ENCODE measurements around the gene CHURC1. TPM values are rescaled to one million over a fixed set of nuclear protein-coding genes. Genes with fewer than 3 reads are reported as not detected.

CHURC1 gene
- polyA plus RNA-seq, 1 of the 3 experiments (the other 2 are of a cell fraction): 66.8 TPM

GRCh38 chr14:64938972-64939816 is 24.9 kb downstream of the CHURC1 start:
- H3K79me2 ChIP-seq (ENCODE audit: insufficient read depth): no peaks in the 10 kb centered on the region
- H3K9me2 ChIP-seq: no peaks in the 10 kb centered on the region
- H3F3A ChIP-seq (replicated peaks; ENCODE audit: insufficient read depth): peaks cover 11% of the 10 kb centered on the region
- no peak overlapping the region for H2AFZ ChIP-seq (ENCODE audit: low read depth)
- H3K27ac ChIP-seq (ENCODE audit: low read depth in 2 of 2, low read length in 1 of 2): no peak overlapping the region
- 94% methylated on average over 17 of the region's 17 CpGs for WGBS (ENCODE audit: low lambda C conversion rate)
- DNase-seq: no peak
- H3K9me3 ChIP-seq: no peaks in the 10 kb centered on the region
- H3K4me3 ChIP-seq (ENCODE audit: low read depth in 2 of 2, low read length in 1 of 2): no peak overlapping the region
- POLR2A ChIA-PET: no interaction called here
- no peaks in the 10 kb centered on the region for H3K27me3 ChIP-seq (ENCODE audit: insufficient read depth)
- CTCF ChIA-PET: no interaction called here
- H3K36me3 ChIP-seq (replicated peaks in 1 of 2; ENCODE audit: control insufficient read depth in 1 of 2, insufficient read depth in 2 of 2, low read length in 1 of 2): peaks cover 2 to 24% of the 10 kb centered on the region in 2 experiments
- H3K9ac ChIP-seq: no peak overlapping the region
- no peaks in the 10 kb centered on the region; the same call in 1 of the 2 replicates for H4K20me1 ChIP-seq (ENCODE audit: insufficient read depth)
- TF ChIP-seq EP300 (IDR thresholded peaks at IDR 0.05; ENCODE audit: borderline replicate concordance in 1 of 2, low read depth in 1 of 2, low read length in 1 of 2) (no peak), RAD21 (IDR thresholded peaks at IDR 0.05; ENCODE audit: low read length) (no peak)
- H3K4me2 ChIP-seq: no peak overlapping the region
- no peaks in the 10 kb centered on the region; a peak in 2 of 4 replicates for H3K4me1 ChIP-seq (ENCODE audit: control insufficient read depth in 1 of 2, insufficient read depth in 2 of 2, low read depth in 1 of 2, low read length in 1 of 2)

DNA sequence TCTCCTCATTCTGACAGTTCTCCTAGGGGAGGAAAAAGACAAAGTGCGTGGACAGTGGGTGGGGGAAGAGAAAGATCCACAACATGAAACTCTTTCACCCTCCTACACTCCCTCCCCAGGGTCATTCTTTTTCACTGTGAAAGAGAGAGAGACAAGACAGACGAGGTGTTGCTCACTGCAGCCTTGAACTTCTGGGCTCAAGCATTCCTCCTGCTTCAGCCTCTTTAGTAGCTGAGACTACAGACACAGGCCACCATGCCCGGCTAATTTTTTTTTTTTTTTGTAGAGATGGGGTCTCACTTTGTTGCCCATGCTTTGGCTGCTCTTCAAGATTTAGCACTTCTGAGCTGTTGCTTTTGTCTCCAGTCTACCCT is 25.5 kb downstream of the CHURC1 start:
- WGBS (ENCODE audit: low lambda C conversion rate): 97% methylated on average over 3 of the region's 3 CpGs
- TF ChIP-seq TEAD4 (IDR thresholded peaks at IDR 0.05; ENCODE audit: borderline replicate concordance, insufficient read depth) (no peak), NFIC (IDR thresholded peaks at IDR 0.05; ENCODE audit: borderline replicate concordance) (no peak), EZH2phosphoT487 (IDR thresholded peaks at IDR 0.05; ENCODE audit: borderline replicate concordance, low read depth) (no peak), IRF3 (IDR thresholded peaks at IDR 0.05; ENCODE audit: low read depth, low read length) (no peak), MEF2A (IDR thresholded peaks at IDR 0.05; ENCODE audit: borderline replicate concordance, low read depth) (no peak), GATA2 (CRISPR knock-in tag; IDR thresholded peaks at IDR 0.05) (no peak), ZBTB33 (IDR thresholded peaks at IDR 0.05; ENCODE audit: borderline replicate concordance, low read depth) (no peak), RFX5 (IDR thresholded peaks at IDR 0.05; ENCODE audit: low read length) (no peak), SMC3 (IDR thresholded peaks at IDR 0.05; ENCODE audit: low read depth, low read length) (no peak), TAF1 (IDR thresholded peaks at IDR 0.05; ENCODE audit: borderline replicate concordance, low read depth, low read length) (no peak), USF1 (IDR thresholded peaks at IDR 0.05; ENCODE audit: borderline replicate concordance, low read depth) (no peak)
- no peaks in the 10 kb centered on the region; the same call in 1 of the 2 replicates for H4K20me1 ChIP-seq (ENCODE audit: insufficient read depth)
- peaks cover 0 to 21% of the 10 kb centered on the region in 2 experiments for H3K36me3 ChIP-seq (replicated peaks in 1 of 2; ENCODE audit: control insufficient read depth in 1 of 2, insufficient read depth in 2 of 2, low read length in 1 of 2)
- H3K4me2 ChIP-seq: no peak overlapping the region
- POLR2A ChIA-PET: interaction anchor here (0.9 kb wide), 1 partner anchor 10 kb away, joined by 3 read pairs; no protein-coding TSS in a partner anchor
- H3K9me3 ChIP-seq: no peaks in the 10 kb centered on the region
- H3K27me3 ChIP-seq (ENCODE audit: insufficient read depth): no peaks in the 10 kb centered on the region
- no peaks in the 10 kb centered on the region for H3K9me2 ChIP-seq
- CTCF ChIA-PET: interaction anchor here (1.3 kb wide), 1 partner anchor 12 kb away, joined by 3 read pairs; no protein-coding TSS in a partner anchor
- no peak overlapping the region for H3K27ac ChIP-seq (ENCODE audit: low read depth in 2 of 2, low read length in 1 of 2)
- no peaks in the 10 kb centered on the region; a peak in 1 of 4 replicates for H3K4me1 ChIP-seq (ENCODE audit: control insufficient read depth in 1 of 2, insufficient read depth in 2 of 2, low read depth in 1 of 2, low read length in 1 of 2)
- no peak for DNase-seq
- peaks cover 11% of the 10 kb centered on the region for H3F3A ChIP-seq (replicated peaks; ENCODE audit: insufficient read depth)
- H3K9ac ChIP-seq: no peak overlapping the region
- no peak overlapping the region for H2AFZ ChIP-seq (ENCODE audit: low read depth)
- no peaks in the 10 kb centered on the region for H3K79me2 ChIP-seq (ENCODE audit: insufficient read depth)
- H3K4me3 ChIP-seq (ENCODE audit: low read depth in 2 of 2, low read length in 1 of 2): no peak overlapping the region

All from SK-N-SH (cell line).